WI38 (cell line): Measurements from ENCODE around the gene RUNX1.

ENCODE experiments used
- H3K4me3 ChIP-seq: 2 replicates; pipeline ENCODE4 v1.5.1; 2011; ENCODE audit warnings: low read depth, mild to moderate bottlenecking, control low read depth, low read length
- TF ChIP-seq, protein P1 (sequence below): IDR thresholded peaks from 2 replicates; pipeline ENCODE4 v1.5.1; 2012; ENCODE audit warnings: low read depth, mild to moderate bottlenecking, control low read depth, low read length

Gene RUNX1

DNA sequence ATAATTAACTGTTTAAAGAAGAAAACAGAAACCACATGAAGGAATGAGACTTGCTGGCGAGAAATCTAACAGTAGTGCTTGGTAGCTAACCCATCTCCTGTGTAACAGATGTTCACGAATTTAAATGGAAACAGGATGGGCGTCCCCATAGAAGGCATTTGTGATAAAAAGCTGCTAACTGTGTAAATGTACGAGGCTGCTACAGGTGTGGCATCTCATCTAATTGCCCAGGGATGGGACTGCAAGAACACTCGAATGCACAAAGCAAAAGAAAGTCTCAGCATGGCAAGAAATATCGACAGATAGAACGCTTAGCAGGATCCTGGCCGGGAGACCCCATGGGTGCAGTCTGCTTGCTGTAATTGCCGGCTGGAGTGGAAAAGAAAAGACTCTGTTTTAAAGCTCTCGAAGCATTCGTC is 112.7 kb downstream of the RUNX1 start:
- peak overlapping the region; percentile 41 for H3K4me3 ChIP-seq
- TF ChIP-seq, protein P1, sequence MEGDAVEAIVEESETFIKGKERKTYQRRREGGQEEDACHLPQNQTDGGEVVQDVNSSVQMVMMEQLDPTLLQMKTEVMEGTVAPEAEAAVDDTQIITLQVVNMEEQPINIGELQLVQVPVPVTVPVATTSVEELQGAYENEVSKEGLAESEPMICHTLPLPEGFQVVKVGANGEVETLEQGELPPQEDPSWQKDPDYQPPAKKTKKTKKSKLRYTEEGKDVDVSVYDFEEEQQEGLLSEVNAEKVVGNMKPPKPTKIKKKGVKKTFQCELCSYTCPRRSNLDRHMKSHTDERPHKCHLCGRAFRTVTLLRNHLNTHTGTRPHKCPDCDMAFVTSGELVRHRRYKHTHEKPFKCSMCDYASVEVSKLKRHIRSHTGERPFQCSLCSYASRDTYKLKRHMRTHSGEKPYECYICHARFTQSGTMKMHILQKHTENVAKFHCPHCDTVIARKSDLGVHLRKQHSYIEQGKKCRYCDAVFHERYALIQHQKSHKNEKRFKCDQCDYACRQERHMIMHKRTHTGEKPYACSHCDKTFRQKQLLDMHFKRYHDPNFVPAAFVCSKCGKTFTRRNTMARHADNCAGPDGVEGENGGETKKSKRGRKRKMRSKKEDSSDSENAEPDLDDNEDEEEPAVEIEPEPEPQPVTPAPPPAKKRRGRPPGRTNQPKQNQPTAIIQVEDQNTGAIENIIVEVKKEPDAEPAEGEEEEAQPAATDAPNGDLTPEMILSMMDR, result no peak

DNA sequence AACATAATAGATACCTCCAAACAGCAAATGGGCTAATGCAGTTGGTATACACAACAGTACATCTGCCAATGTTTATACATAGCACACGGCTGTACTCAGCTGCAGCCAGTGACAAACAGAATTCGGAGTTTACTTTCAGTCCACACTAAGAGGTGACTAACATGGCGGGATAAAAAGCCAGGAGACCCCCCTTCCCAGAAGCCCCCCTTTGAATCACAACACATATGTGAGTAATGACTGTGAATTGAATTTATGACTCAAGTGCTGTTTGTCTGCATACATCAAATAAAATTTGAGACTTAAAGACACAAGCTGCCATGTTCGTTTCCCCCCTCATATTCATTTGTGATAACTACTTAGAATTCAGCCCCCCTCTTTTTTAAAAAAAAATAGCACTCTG is 113.2 kb downstream of the RUNX1 start:
- TF ChIP-seq, protein P1, result no peak
- H3K4me3 ChIP-seq, result no peak overlapping the region; the same call in 1 of the 2 replicates

DNA sequence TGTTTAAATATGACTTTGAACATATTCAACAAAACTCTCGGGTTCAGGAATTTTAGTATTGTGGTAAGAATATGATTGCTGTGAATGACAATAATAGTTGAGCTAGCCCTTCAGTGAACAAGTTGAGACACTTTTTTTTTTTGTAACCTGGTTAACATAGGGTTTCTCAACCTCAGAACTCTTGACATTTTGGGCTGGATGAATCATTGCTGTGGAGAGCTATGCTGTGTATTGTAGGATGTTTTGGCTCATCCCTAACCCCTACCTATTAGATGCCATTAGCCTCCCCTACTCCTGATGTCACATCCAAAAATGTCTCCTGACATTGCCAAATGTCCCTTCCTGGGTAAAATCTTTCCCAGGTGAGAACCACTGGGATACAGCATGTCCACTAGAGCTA is 113.7 kb downstream of the RUNX1 start:
- no peak overlapping the region for H3K4me3 ChIP-seq
- TF ChIP-seq, protein P1, result no peak

GRCh38 chr21:34934350-34934749 is 114.8 kb downstream of the RUNX1 start:
- TF ChIP-seq, protein P1, result no peak
- H3K4me3 ChIP-seq, result no peak overlapping the region

DNA sequence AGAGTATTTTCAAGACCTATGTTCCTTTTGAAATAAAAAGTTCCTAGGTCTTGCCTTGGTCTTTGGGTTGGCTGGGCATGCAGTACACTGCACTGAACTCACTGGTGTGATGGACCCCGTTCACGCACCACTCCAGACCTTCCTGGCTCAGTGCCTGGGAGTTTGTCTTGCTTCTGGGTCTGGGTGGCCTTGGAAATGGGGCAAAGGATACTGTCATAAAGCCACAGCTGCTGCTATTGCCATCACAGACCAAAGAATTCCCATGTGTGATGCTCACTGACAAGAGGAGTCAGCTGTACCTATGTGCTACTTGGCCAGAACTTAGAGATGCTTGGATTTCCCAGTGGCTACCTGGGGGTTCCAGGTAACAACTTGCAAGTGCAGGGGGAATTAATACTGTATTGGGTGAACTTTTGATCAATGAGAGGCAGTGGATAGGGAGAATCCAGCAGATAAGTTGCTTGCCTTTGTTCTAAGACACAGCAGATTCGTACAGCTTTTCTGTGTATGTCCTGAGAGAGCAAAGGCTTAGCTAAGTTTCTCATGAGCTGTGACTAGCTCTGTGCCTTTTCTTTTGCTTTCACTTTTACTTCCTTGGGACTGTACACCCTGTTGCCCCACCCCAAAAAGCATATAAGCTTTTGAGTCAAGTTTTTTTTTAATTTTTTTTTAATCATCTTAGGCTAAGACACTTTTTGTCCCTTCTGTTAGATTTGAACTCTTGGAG is 115.3 kb downstream of the RUNX1 start:
- H3K4me3 ChIP-seq, result no peak overlapping the region
- TF ChIP-seq, protein P1, result no peak

GRCh38 chr21:34932233-34932632 is 116.9 kb downstream of the RUNX1 start:
- TF ChIP-seq, protein P1, result no peak
- H3K4me3 ChIP-seq, result no peak overlapping the region

DNA sequence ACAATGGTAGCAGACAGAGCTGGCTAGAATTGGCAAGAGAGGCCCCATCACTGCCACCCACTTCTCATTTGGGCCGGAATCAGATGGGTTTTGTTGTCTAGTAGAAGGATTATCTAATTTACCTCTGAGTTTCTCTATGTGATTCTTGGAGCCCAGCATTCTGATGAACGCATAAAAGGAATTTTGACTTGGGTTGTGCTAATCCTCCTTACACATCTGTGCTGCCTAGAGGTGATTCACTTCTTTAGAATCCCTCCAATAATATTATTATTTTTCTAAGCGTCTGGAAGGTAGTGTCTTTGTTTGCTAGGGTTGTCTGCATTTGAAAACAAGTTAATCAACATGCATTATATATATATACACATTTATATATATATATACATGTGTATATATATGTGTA is 118.1 kb downstream of the RUNX1 start:
- TF ChIP-seq, protein P1, result no peak
- no peak overlapping the region for H3K4me3 ChIP-seq
